ENCODE results near the gene SCN1B. TPM values are rescaled to one million over a fixed set of nuclear protein-coding genes. Genes with fewer than 3 reads are reported as not detected.

The SCN1B gene
- total and polyA plus RNA-seq, 4 donors: 1.5 to 12.6 (median 9.0) TPM

DNA sequence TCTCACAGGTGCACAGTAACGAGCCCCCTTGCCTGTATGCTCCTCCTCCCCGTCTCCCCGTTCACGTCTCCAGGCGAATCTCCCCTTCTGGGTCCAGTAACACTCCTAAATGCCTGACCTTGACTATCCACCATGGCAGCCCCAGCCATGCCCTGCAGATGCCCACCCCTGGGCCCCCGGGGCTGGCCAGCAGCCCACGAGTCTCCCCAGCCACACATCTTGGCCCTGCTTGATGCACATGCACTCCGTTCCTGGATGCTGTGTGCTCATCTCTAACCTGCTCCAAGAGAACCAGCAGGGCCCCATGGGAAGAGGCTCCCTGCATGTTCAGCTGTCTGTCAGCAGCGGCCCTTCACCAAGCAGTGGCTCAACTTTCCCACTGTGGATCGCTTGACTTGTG, 43.2 kb downstream of the SCN1B start:
- DNase-seq (no peak), ATAC-seq (ENCODE audit: insufficient read depth, low FRiP score) (no peak)
- TF ChIP-seq, protein P1, sequence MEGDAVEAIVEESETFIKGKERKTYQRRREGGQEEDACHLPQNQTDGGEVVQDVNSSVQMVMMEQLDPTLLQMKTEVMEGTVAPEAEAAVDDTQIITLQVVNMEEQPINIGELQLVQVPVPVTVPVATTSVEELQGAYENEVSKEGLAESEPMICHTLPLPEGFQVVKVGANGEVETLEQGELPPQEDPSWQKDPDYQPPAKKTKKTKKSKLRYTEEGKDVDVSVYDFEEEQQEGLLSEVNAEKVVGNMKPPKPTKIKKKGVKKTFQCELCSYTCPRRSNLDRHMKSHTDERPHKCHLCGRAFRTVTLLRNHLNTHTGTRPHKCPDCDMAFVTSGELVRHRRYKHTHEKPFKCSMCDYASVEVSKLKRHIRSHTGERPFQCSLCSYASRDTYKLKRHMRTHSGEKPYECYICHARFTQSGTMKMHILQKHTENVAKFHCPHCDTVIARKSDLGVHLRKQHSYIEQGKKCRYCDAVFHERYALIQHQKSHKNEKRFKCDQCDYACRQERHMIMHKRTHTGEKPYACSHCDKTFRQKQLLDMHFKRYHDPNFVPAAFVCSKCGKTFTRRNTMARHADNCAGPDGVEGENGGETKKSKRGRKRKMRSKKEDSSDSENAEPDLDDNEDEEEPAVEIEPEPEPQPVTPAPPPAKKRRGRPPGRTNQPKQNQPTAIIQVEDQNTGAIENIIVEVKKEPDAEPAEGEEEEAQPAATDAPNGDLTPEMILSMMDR (IDR thresholded peaks at IDR 0.05; ENCODE audit: control extremely low read depth, extremely low read depth): no peak
- Histone ChIP-seq H3K9me3 (ENCODE audit: control insufficient read depth in 4 of 4, insufficient read depth in 3 of 4, low read length in 3 of 4) (peaks cover 0 to 5% (median 0%) of the 10 kb centered on the region in 4 donors), H3K36me3 (ENCODE audit: control insufficient read depth in 4 of 4, insufficient read depth in 4 of 4, low read length in 4 of 4) (no peaks in the 10 kb centered on the region), H3K27me3 (ENCODE audit: control insufficient read depth in 3 of 3, insufficient read depth in 3 of 3, low read length in 2 of 3) (no peaks in the 10 kb centered on the region), H3K27ac (ENCODE audit: low read depth in 1 of 2, low read length in 1 of 2) (no peak overlapping the region), H3K4me1 (ENCODE audit: control insufficient read depth in 5 of 5, insufficient read depth in 5 of 5, low read length in 5 of 5) (peaks cover 0 to 2% (median 0%) of the 10 kb centered on the region in 5 donors), H3K4me3 (no peak overlapping the region), H3K9ac (ENCODE audit: insufficient read depth in 1 of 2, low read length in 2 of 2) (no peak overlapping the region)
- WGBS, 2 donors: 83 to 86% methylated on average over 9 to 10 of the region's 10 CpGs

DNA sequence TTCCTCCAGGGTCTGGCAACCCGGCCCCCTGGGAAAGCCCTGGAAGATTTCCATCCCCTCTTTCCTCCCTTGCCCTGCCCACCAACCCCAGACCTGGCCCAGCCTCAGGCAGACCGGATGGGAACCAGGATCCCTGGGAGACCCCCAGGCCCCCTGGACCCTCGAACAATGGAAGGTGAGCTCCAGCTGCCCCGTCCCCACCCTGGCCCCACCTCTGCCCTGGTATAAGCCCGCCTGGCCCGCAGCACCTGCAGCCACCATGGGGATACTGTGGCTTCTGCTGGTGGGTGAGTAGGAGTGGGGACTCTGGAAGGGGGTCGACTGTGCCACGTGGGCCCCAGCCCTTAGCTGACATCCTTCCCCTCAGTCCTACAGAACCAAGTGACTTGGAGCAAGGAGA, 43.7 kb downstream of the SCN1B start:
- Histone ChIP-seq H3K27me3 (ENCODE audit: control insufficient read depth in 3 of 3, insufficient read depth in 3 of 3, low read length in 2 of 3) (no peaks in the 10 kb centered on the region), H3K4me1 (ENCODE audit: control insufficient read depth in 5 of 5, insufficient read depth in 5 of 5, low read length in 5 of 5) (no peaks in the 10 kb centered on the region), H3K9me3 (ENCODE audit: control insufficient read depth in 4 of 4, insufficient read depth in 3 of 4, low read length in 3 of 4) (peaks cover 0 to 5% (median 0%) of the 10 kb centered on the region in 4 donors), H3K9ac (ENCODE audit: insufficient read depth in 1 of 2, low read length in 2 of 2) (no peak overlapping the region), H3K27ac (ENCODE audit: low read depth in 1 of 2, low read length in 1 of 2) (no peak overlapping the region), H3K4me3 (no peak overlapping the region), H3K36me3 (ENCODE audit: control insufficient read depth in 4 of 4, insufficient read depth in 4 of 4, low read length in 4 of 4) (no peaks in the 10 kb centered on the region)
- ATAC-seq (ENCODE audit: insufficient read depth, low FRiP score) (no peak), DNase-seq (no peak)
- WGBS, 2 donors: 66 to 82% methylated on average over 8 of the region's 8 CpGs
- TF ChIP-seq, protein P1 (IDR thresholded peaks at IDR 0.05; ENCODE audit: control extremely low read depth, extremely low read depth): no peak

DNA sequence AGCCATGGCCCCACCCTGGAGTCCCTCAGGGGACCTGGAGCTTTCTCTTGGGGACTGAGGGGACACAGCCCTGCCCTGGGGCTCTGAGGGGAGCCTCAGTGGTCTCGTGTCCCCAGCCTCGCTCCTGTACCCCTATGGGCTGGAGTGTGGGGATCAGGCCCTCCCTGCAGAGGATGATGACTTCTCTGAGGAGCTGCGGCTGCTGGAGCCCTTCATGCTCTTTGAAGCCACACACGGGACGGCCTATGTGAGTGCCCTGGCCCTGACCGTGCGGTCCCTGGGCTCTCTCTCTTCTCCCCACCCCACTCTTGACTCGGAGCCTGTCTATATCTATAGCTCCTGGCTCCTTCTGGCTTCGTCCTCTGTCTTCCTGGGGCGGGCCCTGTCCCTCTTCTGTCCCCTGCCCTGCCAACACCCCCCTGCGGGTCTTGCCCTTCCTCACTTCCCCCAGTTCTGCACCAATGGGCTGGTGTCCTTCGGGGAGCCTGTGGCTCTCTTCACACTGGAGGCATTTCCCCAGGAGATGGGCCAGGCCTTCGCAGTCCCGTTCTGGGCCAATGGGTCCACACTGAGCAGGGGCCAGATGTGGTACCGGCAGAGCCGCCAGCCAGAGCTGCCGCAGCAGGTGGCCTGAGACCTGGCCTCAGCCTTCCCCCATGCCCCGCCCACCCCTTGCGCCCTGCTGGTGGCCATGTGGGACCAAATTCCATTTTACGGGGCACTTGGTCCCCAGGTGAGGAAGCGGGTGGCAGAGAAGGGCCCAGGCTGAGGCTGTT, 44.3 kb downstream of the SCN1B start:
- ATAC-seq (ENCODE audit: insufficient read depth, low FRiP score): no peak
- Histone ChIP-seq H3K36me3 (ENCODE audit: control insufficient read depth in 4 of 4, insufficient read depth in 4 of 4, low read length in 4 of 4) (no peaks in the 10 kb centered on the region), H3K27me3 (ENCODE audit: control insufficient read depth in 3 of 3, insufficient read depth in 3 of 3, low read length in 2 of 3) (no peaks in the 10 kb centered on the region), H3K9me3 (ENCODE audit: control insufficient read depth in 4 of 4, insufficient read depth in 3 of 4, low read length in 3 of 4) (peaks cover 0 to 5% (median 0%) of the 10 kb centered on the region in 4 donors), H3K4me1 (ENCODE audit: control insufficient read depth in 5 of 5, insufficient read depth in 5 of 5, low read length in 5 of 5) (no peaks in the 10 kb centered on the region), H3K27ac (ENCODE audit: low read depth in 1 of 2, low read length in 1 of 2) (no peak overlapping the region), H3K9ac (ENCODE audit: insufficient read depth in 1 of 2, low read length in 2 of 2) (no peak overlapping the region), H3K4me3 (no peak overlapping the region)
- no peak for DNase-seq
- TF ChIP-seq, protein P1 (IDR thresholded peaks at IDR 0.05; ENCODE audit: control extremely low read depth, extremely low read depth): no peak
- 92 to 95% methylated on average over 20 to 21 of the region's 21 CpGs for WGBS, 2 donors
